Heart left ventricle (tissue), 13 donors: ENCODE results near the gene NFIX.

ENCODE experiments used
- CTCF ChIP-seq, 12 donors: fragments of 200-600 bp; sonication (generic) in 4 of 12; IDR thresholded peaks; one replicate each; pipeline versions ENCODE4 v1.5.0 to v1.8.0; 2018 to 2022; ENCODE audit warnings: antibody characterized with exemption in 12 of 12, mild to moderate bottlenecking in 5 of 12
- POLR2A ChIP-seq, 2 donors: fragments of 450-650 bp; IDR thresholded peaks; one replicate each; pipeline ENCODE4 v1.6.1; 2017; ENCODE audit warnings: antibody characterized with exemption in 2 of 2, mild to moderate bottlenecking in 2 of 2, moderate library complexity in 2 of 2
- donor health status: ischemic (EF 13 %, LVEDD 7.1; RV severe dilation, severe dysfunction).
- donor health status: DM: no; HTN: yes; CAD: no.
- donor health status: DM: no; HTN: no; CAD: no.
- donor health status: ischemic (EF 25% LVEDD 6.9; RV normal size, moderate dysfunction).
- donor health status: ischemic (EF 25% LVEDD 5.7; RV mildly dilated, moderate dysfunction).
- donor health status: ischemic (EF 35%, LVEDD 5.7; RV mildly dilated, moderate dysfunction).
- donor health status: nonischemic (EF 11% LVEDD 7.7; RV severe dilation, severe dysfunction).
- donor health status: DM: yes; HTN: yes; CAD: no.
- donor health status: PGD.
- donor health status: ischemic (EF 29% LVEDD 5.4; RV normal size, mild dysfunction).
- donor health status: nonischemic (EF 23%, LVEDD 6.1; RV moderate dilation, normal function).

DNA sequence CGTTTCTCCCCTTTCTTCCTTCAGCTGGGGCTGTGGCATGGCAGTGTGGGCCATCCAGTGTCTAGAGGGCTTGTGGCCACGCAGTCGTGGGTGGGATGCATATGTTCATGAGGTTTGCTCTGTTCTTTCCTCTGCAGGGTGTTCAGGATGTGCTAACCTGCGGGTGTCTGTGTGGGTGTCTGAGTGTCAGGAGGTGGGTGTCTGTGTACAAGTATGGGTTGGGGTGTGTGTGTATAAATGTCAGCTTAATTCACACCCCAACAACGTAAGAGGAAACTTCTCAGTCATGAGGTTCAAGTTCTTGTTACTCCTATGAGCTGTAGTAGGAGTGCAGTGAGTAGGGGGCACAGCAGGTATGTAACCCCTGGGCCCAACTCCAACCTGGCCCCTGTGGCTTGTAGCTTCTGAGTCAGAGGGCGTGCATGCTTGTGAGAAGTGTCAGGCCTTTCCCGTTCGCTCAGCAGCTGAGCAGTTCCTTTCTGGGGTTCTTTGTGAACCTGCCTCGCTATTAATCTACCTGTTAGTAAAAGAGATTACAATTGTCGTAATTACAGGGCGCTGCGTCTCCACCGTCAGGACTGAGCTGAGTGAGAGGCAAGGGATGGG lies 49.1 kb downstream of the NFIX start:
- TF ChIP-seq POLR2A (IDR thresholded peaks at IDR 0.05): no peak
- no peak for TF ChIP-seq CTCF (IDR thresholded peaks at IDR 0.05)
